Ecto neural progenitor cell (in vitro differentiated cells): ENCODE measurements around the gene ODF4.
"Not testable (repeated sequence)": the region's sequence is repeated elsewhere in the genome, so short reads cannot be mapped to it uniquely, and the experiment has no call there.

ENCODE experiments used
- DNase-seq: peaks from one replicate; pipeline ENCODE4 v3.0.0-alpha.2; 2018; ENCODE audit warnings: low spot score

Gene ODF4

GRCh38 chr17:8326511-8327302 is 12.9 kb upstream of the ODF4 start:
- peak; percentile 76 for DNase-seq

- DNase-seq, result no peak
These were observed 12.4 kb upstream of the ODF4 start for GRCh38 chr17:8327303-8327649.

GRCh38 chr17:8332128-8332527 is 7.5 kb upstream of the ODF4 start:
- no peak for DNase-seq

GRCh38 chr17:8332688-8333087 is 7.0 kb upstream of the ODF4 start:
- DNase-seq, result peak; percentile 72

- no peak for DNase-seq
These were observed 6.4 kb upstream of the ODF4 start for GRCh38 chr17:8333281-8333680.

- DNase-seq, result no peak
These were observed 1.6 kb upstream of the ODF4 start for GRCh38 chr17:8337802-8338752.

- DNase-seq, result no peak
These were observed 893 bp upstream of the ODF4 start for GRCh38 chr17:8338753-8339140.

GRCh38 chr17:8341456-8341855 is 1.8 kb downstream of the ODF4 start:
- no peak for DNase-seq

- DNase-seq, result no peak
These were observed 5.5 kb downstream of the ODF4 start for GRCh38 chr17:8345052-8345690.

GRCh38 chr17:8345951-8346665 is 6.5 kb downstream of the ODF4 start:
- no peak for DNase-seq

- DNase-seq, result not testable (repeated sequence)
These were observed 7.4 kb downstream of the ODF4 start for GRCh38 chr17:8347001-8347400.

- no peak for DNase-seq
These were observed 10.7 kb downstream of the ODF4 start for GRCh38 chr17:8350339-8350738.

GRCh38 chr17:8353736-8354135 is 14.1 kb downstream of the ODF4 start:
- no peak for DNase-seq

- no peak for DNase-seq
These were observed 14.6 kb downstream of the ODF4 start for GRCh38 chr17:8354236-8354635.

- DNase-seq, result no peak
These were observed 18.3 kb downstream of the ODF4 start for GRCh38 chr17:8357910-8358309.

- DNase-seq, result no peak
These were observed 20.1 kb downstream of the ODF4 start for GRCh38 chr17:8359769-8360168.

GRCh38 chr17:8360260-8360659 is 20.6 kb downstream of the ODF4 start:
- no peak for DNase-seq

- no peak for DNase-seq
These were observed 21.1 kb downstream of the ODF4 start for GRCh38 chr17:8360751-8361150.

GRCh38 chr17:8362651-8363332 is 23.2 kb downstream of the ODF4 start:
- no peak for DNase-seq

- DNase-seq, result no peak
These were observed 25.5 kb downstream of the ODF4 start for GRCh38 chr17:8365143-8365542.

- DNase-seq, result no peak
These were observed 26.6 kb downstream of the ODF4 start for GRCh38 chr17:8366231-8366630.
